WTC11 (cell line): ENCODE measurements around the gene PDE1C. TPM values are rescaled to one million over a fixed set of nuclear protein-coding genes. Genes with fewer than 3 reads are reported as not detected.

ENCODE experiments used
- ATAC-seq: fragments of 200-7000 bp; cut with Tn5 transposase; 2 replicates; pipeline ENCODE4 v1.10.0; 2021; ENCODE audit warnings: mild to moderate bottlenecking, moderate library complexity
- CTCF ChIA-PET: fragments of 300-600 bp; sonication (Branson Sonifier 250); formaldehyde crosslinking; loops from one replicate; lab custom pipeline; 2021; ENCODE audit warnings: antibody characterized with exemption; lab: Charles Lee
- POLR2A ChIA-PET: fragments of 350-600 bp; sonication (Branson Sonifier 250); formaldehyde crosslinking; loops from one replicate; lab custom pipeline; 2021; ENCODE audit warnings: antibody characterized with exemption; lab: Charles Lee
- DNase-seq: peaks from one replicate; pipeline ENCODE4 v3.0.0; 2021; ENCODE audit warnings: low spot score
- H3K27ac Mint-ChIP-seq: 2 replicates; pipeline ENCODE4 v1.8.0; 2021; ENCODE audit warnings: mixed read lengths
- H3K27me3 Mint-ChIP-seq: 2 replicates; pipeline ENCODE4 v1.8.0; 2021; ENCODE audit warnings: low read depth, mild to moderate bottlenecking, moderate library complexity, mixed read lengths
- H3K36me3 Mint-ChIP-seq: 2 replicates; pipeline ENCODE4 v1.8.0; 2021; ENCODE audit warnings: mixed read lengths
- H3K4me1 Mint-ChIP-seq: 2 replicates; pipeline ENCODE4 v1.8.0; 2022; ENCODE audit warnings: mixed read lengths
- H3K4me3 Mint-ChIP-seq: 2 replicates; pipeline ENCODE4 v1.8.0; 2021; ENCODE audit warnings: mild to moderate bottlenecking, moderate library complexity, mixed read lengths
- H3K9me3 Mint-ChIP-seq: 2 replicates; pipeline ENCODE4 v1.8.0; 2021; ENCODE audit warnings: mixed read lengths
- CBFB ChIP-seq: sonication (generic); formaldehyde crosslinking; IDR thresholded peaks from 2 replicates; pipeline ENCODE4 v1.8.1; 2022; ENCODE audit warnings: mild to moderate bottlenecking, low read depth, missing genetic modification reagents
- CTCF ChIP-seq: fragments of 200-600 bp; IDR thresholded peaks from 2 replicates; pipeline ENCODE4 v1.8.0; 2022; ENCODE audit warnings: antibody characterized with exemption
- E2F5 ChIP-seq: sonication (generic); formaldehyde crosslinking; IDR thresholded peaks from 2 replicates; pipeline ENCODE4 v1.8.1; 2022; ENCODE audit warnings: mild to moderate bottlenecking, moderate library complexity, missing genetic modification reagents
- GABPB1 ChIP-seq: sonication (generic); formaldehyde crosslinking; IDR thresholded peaks from 2 replicates; pipeline ENCODE4 v1.8.1; 2023; ENCODE audit warnings: mild to moderate bottlenecking, missing genetic modification reagents
- GTF2I ChIP-seq: fragments of 250-450 bp; sonication (Bioruptor Pico); conservative IDR thresholded peaks from 2 replicates; pipeline ENCODE4 v1.4.0; 2021; ENCODE audit warnings: mild to moderate bottlenecking
- HMGA2 ChIP-seq: fragments of 250-450 bp; sonication (Bioruptor Pico); IDR thresholded peaks from 2 replicates; pipeline ENCODE4 v1.4.0; 2021; ENCODE audit warnings: mild to moderate bottlenecking, moderate library complexity
- IRF2 ChIP-seq: sonication (generic); formaldehyde crosslinking; IDR thresholded peaks from 2 replicates; pipeline ENCODE4 v1.8.0; 2022; ENCODE audit warnings: low read depth, missing genetic modification reagents, borderline replicate concordance
- PRDM15 ChIP-seq: sonication (generic); formaldehyde crosslinking; IDR thresholded peaks from 2 replicates; pipeline ENCODE4 v1.8.0; 2022; ENCODE audit warnings: missing genetic modification reagents
- SMAD3 ChIP-seq: sonication (generic); formaldehyde crosslinking; IDR thresholded peaks from 2 replicates; pipeline ENCODE4 v1.8.0; 2022; ENCODE audit warnings: missing genetic modification reagents, mild to moderate bottlenecking, borderline replicate concordance
- ZNF232 ChIP-seq: sonication (generic); formaldehyde crosslinking; IDR thresholded peaks from 2 replicates; pipeline ENCODE4 v1.8.0; 2022; ENCODE audit warnings: mild to moderate bottlenecking, missing genetic modification reagents
- ZNF263 ChIP-seq: sonication (generic); formaldehyde crosslinking; IDR thresholded peaks from 2 replicates; pipeline ENCODE4 v1.8.1; 2022; ENCODE audit warnings: low read depth, mild to moderate bottlenecking, moderate library complexity, missing genetic modification reagents
- ZNF396 ChIP-seq: fragments of 250-450 bp; sonication (Bioruptor Pico); IDR thresholded peaks from 2 replicates; pipeline ENCODE4 v1.8.0; 2021; ENCODE audit warnings: mild to moderate bottlenecking, moderate library complexity, borderline replicate concordance
- total RNA-seq: library from RNA; stranded (reverse); gene quantifications from 3 replicates; pipeline ENCODE4 v1.2.3, GENCODE V29; 2021
- TF ChIP-seq, protein P1 (sequence below): sonication (generic); formaldehyde crosslinking; conservative IDR thresholded peaks from 2 replicates; pipeline ENCODE4 v1.8.1; 2023; ENCODE audit warnings: mild to moderate bottlenecking, low read depth, missing genetic modification reagents, moderate library complexity
- TF ChIP-seq, protein P2 (sequence below): sonication (generic); formaldehyde crosslinking; IDR thresholded peaks from 2 replicates; pipeline ENCODE4 v1.8.0; 2022; ENCODE audit warnings: mild to moderate bottlenecking, missing genetic modification reagents

Gene PDE1C
- total RNA-seq, 1 experiment from 2014 or later = 0.55 TPM

GRCh38 chr7:31924251-31924650 is 146.0 kb downstream of the PDE1C start:
- Mint-ChIP-seq H3K4me3 (no peak overlapping the region), H3K27me3 (peaks cover 18% of the 10 kb centered on the region), H3K9me3 (peaks cover under 1% of the 10 kb centered on the region), H3K4me1 (no peaks in the 10 kb centered on the region), H3K36me3 (no peaks in the 10 kb centered on the region), H3K27ac (no peak overlapping the region)
- TF ChIP-seq CTCF (no peak), GTF2I (CRISPR knock-in tag) (no peak), CBFB (CRISPR knock-in tag) (no peak), GABPB1 (CRISPR knock-in tag) (no peak), SMAD3 (CRISPR knock-in tag) (no peak), HMGA2 (CRISPR knock-in tag) (no peak), ZNF232 (no peak), E2F5 (no peak), IRF2 (CRISPR knock-in tag) (no peak), ZNF396 (no peak)
- POLR2A ChIA-PET = no interaction called here
- CTCF ChIA-PET = no interaction called here
- DNase-seq (no peak), ATAC-seq (no peak)

GRCh38 chr7:31922848-31923247 is 147.4 kb downstream of the PDE1C start:
- H3K4me3 Mint-ChIP-seq = no peak overlapping the region
- DNase-seq (no peak), ATAC-seq (no peak)
- peaks cover 7% of the 10 kb centered on the region for H3K27me3 Mint-ChIP-seq
- POLR2A ChIA-PET = no interaction called here
- no peaks in the 10 kb centered on the region for H3K36me3 Mint-ChIP-seq
- H3K9me3 Mint-ChIP-seq = no peaks in the 10 kb centered on the region
- CTCF ChIA-PET = interaction anchor here (1.4 kb wide), 1 partner anchor 281 kb away, joined by 4 read pairs; no protein-coding TSS in a partner anchor
- H3K27ac Mint-ChIP-seq = no peak overlapping the region
- H3K4me1 Mint-ChIP-seq = no peaks in the 10 kb centered on the region; the same call in 1 of the 2 replicates
- TF ChIP-seq E2F5 (no peak), PRDM15 (CRISPR knock-in tag) (no peak), CTCF (no peak), ZNF263 (CRISPR knock-in tag) (no peak)
- TF ChIP-seq, protein P1, sequence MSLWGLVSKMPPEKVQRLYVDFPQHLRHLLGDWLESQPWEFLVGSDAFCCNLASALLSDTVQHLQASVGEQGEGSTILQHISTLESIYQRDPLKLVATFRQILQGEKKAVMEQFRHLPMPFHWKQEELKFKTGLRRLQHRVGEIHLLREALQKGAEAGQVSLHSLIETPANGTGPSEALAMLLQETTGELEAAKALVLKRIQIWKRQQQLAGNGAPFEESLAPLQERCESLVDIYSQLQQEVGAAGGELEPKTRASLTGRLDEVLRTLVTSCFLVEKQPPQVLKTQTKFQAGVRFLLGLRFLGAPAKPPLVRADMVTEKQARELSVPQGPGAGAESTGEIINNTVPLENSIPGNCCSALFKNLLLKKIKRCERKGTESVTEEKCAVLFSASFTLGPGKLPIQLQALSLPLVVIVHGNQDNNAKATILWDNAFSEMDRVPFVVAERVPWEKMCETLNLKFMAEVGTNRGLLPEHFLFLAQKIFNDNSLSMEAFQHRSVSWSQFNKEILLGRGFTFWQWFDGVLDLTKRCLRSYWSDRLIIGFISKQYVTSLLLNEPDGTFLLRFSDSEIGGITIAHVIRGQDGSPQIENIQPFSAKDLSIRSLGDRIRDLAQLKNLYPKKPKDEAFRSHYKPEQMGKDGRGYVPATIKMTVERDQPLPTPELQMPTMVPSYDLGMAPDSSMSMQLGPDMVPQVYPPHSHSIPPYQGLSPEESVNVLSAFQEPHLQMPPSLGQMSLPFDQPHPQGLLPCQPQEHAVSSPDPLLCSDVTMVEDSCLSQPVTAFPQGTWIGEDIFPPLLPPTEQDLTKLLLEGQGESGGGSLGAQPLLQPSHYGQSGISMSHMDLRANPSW (CRISPR knock-in tag) = no peak
- TF ChIP-seq, protein P2, sequence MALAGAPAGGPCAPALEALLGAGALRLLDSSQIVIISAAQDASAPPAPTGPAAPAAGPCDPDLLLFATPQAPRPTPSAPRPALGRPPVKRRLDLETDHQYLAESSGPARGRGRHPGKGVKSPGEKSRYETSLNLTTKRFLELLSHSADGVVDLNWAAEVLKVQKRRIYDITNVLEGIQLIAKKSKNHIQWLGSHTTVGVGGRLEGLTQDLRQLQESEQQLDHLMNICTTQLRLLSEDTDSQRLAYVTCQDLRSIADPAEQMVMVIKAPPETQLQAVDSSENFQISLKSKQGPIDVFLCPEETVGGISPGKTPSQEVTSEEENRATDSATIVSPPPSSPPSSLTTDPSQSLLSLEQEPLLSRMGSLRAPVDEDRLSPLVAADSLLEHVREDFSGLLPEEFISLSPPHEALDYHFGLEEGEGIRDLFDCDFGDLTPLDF (CRISPR knock-in tag) = no peak
- TF ChIP-seq, all 79 proteins: peak for 0
